NCI-H2081 (cell line): ENCODE data around the gene CTNNB1.

Experiments
- DNase-seq, 2 experiments: peaks; one replicate each; lab custom pipeline; 2025; lab: John Stamatoyannopoulos, UW

CTNNB1 gene

GRCh38 chr3:41198950-41199865, at the start of gene CTNNB1:
Gene CTNNB1 (plus strand): TSS chr3:41199505. CDS start chr3:41224069, 24,564 bp downstream.
- peak; percentile 53 to 81 for DNase-seq

GRCh38 chr3:41155834-41156233, 43.5 kb upstream of the CTNNB1 start:
- DNase-seq: no peak

GRCh38 chr3:41158947-41159346, 40.4 kb upstream of the CTNNB1 start:
- no peak for DNase-seq

- no peak for DNase-seq
Measured at GRCh38 chr3:41159588-41160189, 39.6 kb upstream of the CTNNB1 start.

GRCh38 chr3:41162541-41162940, 36.8 kb upstream of the CTNNB1 start:
- DNase-seq: no peak

- no peak for DNase-seq
Measured at GRCh38 chr3:41163006-41163405, 36.3 kb upstream of the CTNNB1 start.

GRCh38 chr3:41163421-41163820, 35.9 kb upstream of the CTNNB1 start:
- DNase-seq: no peak

GRCh38 chr3:41164777-41165176, 34.5 kb upstream of the CTNNB1 start:
- DNase-seq: no peak

- DNase-seq: no peak
Measured at GRCh38 chr3:41167722-41168497, 31.4 kb upstream of the CTNNB1 start.

GRCh38 chr3:41169023-41169422, 30.3 kb upstream of the CTNNB1 start:
- DNase-seq: no peak

- DNase-seq: no peak
Measured at GRCh38 chr3:41173926-41174885, 25.1 kb upstream of the CTNNB1 start.

- no peak for DNase-seq
Measured at GRCh38 chr3:41175365-41175764, 23.9 kb upstream of the CTNNB1 start.

GRCh38 chr3:41176596-41176995, 22.7 kb upstream of the CTNNB1 start:
- no peak for DNase-seq

GRCh38 chr3:41178576-41178975, 20.7 kb upstream of the CTNNB1 start:
- DNase-seq: no peak

GRCh38 chr3:41180396-41180795, 18.9 kb upstream of the CTNNB1 start:
- DNase-seq: no peak

GRCh38 chr3:41182504-41183059, 16.7 kb upstream of the CTNNB1 start:
- DNase-seq: no peak

- no peak for DNase-seq
Measured at GRCh38 chr3:41184394-41184793, 14.9 kb upstream of the CTNNB1 start.

- no peak for DNase-seq
Measured at GRCh38 chr3:41186297-41186696, 13.0 kb upstream of the CTNNB1 start.

- DNase-seq: no peak
Measured at GRCh38 chr3:41188306-41188705, 11.0 kb upstream of the CTNNB1 start.

GRCh38 chr3:41190509-41191284, 8.6 kb upstream of the CTNNB1 start:
- no peak for DNase-seq
